Keratinocyte (primary cell): ENCODE measurements around the gene DISC1. TPM values are rescaled to one million over a fixed set of nuclear protein-coding genes. Genes with fewer than 3 reads are reported as not detected.

Experiments used
- DNase-seq: peaks from one replicate; pipeline ENCODE4 v3.0.0-alpha.2; 2011; ENCODE audit warnings: low read depth, missing footprints, low spot score
- FAIRE-seq: peaks from 2 replicates; lab custom pipeline; 2011; peaks lifted over from hg19 to GRCh38; lab: Jason Lieb, UNC
- H2AFZ ChIP-seq: 2 replicates; pipeline ENCODE4 v1.6.0; 2012; ENCODE audit warnings: low read length, control low read depth, inconsistent platforms; ENCODE audit not compliant: control insufficient read depth
- H3K27ac ChIP-seq: 2 replicates; pipeline ENCODE4 v1.5.1; 2011; ENCODE audit warnings: low read length; ENCODE audit not compliant: control insufficient read depth, insufficient read depth
- H3K27me3 ChIP-seq: 3 replicates; pipeline ENCODE4 v1.6.0; 2011; ENCODE audit warnings: low read length; ENCODE audit not compliant: control insufficient read depth, insufficient read depth; ENCODE audit errors: extremely low read depth
- H3K36me3 ChIP-seq, 2 experiments: 2 replicates in 1 of 2; 3 replicates in 1 of 2; pipeline ENCODE4 v1.5.1; 2011; ENCODE audit warnings: low read length in 2 of 2, mild to moderate bottlenecking in 1 of 2; ENCODE audit not compliant: control insufficient read depth in 2 of 2, insufficient read depth in 2 of 2; ENCODE audit errors: extremely low read depth in 1 of 2
- H3K4me1 ChIP-seq: 3 replicates; pipeline ENCODE4 v1.5.1; 2011; ENCODE audit warnings: low read length; ENCODE audit not compliant: control insufficient read depth, insufficient read depth; ENCODE audit errors: extremely low read depth
- H3K4me2 ChIP-seq: 3 replicates; pipeline ENCODE4 v1.6.0; 2011; ENCODE audit warnings: low read depth, low read length; ENCODE audit not compliant: control insufficient read depth, insufficient read depth; ENCODE audit errors: extremely low read depth
- H3K4me3 ChIP-seq, 3 experiments: fragments of 200-600 bp in 1 of 3; sonication (generic) in 1 of 3; 2 replicates in 2 of 3; 3 replicates in 1 of 3; pipeline ENCODE4 v1.5.1; 2011 to 2016; ENCODE audit warnings: low read length in 3 of 3, mild to moderate bottlenecking in 3 of 3, control low read depth in 2 of 3, inconsistent platforms in 1 of 3, low read depth in 1 of 3, mixed read lengths in 1 of 3, mixed run types in 1 of 3, moderate library complexity in 1 of 3; ENCODE audit not compliant: control insufficient read depth in 2 of 3, insufficient read depth in 2 of 3; ENCODE audit errors: extremely low read depth in 1 of 3
- H3K79me2 ChIP-seq: 2 replicates; pipeline ENCODE4 v1.6.0; 2012; ENCODE audit warnings: low read length; ENCODE audit not compliant: control insufficient read depth, insufficient read depth
- H3K9ac ChIP-seq: 3 replicates; pipeline ENCODE4 v1.6.0; 2011; ENCODE audit warnings: low read length; ENCODE audit not compliant: control insufficient read depth, insufficient read depth; ENCODE audit errors: extremely low read depth
- H3K9me1 ChIP-seq: 3 replicates; pipeline ENCODE4 v1.6.0; 2011; ENCODE audit warnings: low read length; ENCODE audit not compliant: control insufficient read depth, insufficient read depth; ENCODE audit errors: extremely low read depth
- H3K9me3 ChIP-seq: 2 replicates; pipeline ENCODE4 v1.5.1; 2012; ENCODE audit warnings: low read depth, low read length; ENCODE audit not compliant: control insufficient read depth
- H4K20me1 ChIP-seq: 3 replicates; pipeline ENCODE4 v1.6.0; 2011; ENCODE audit warnings: low read length; ENCODE audit not compliant: control insufficient read depth, insufficient read depth; ENCODE audit errors: extremely low read depth
- EZH2 ChIP-seq: IDR thresholded peaks from one replicate; pipeline ENCODE4 v1.6.1; 2012; ENCODE audit warnings: inconsistent platforms, mild to moderate bottlenecking, low read length, moderate library complexity
- dilution Hi-C: fragments of 300-500 bp; cut with MboI; formaldehyde crosslinking; loops from one replicate; pipeline ENCODE4 v1.7.0; 2020; ENCODE audit warnings: low sequenced_read_pairs; ENCODE audit not compliant: extremely low pct_ligation_motif_present
- polyA plus RNA-seq, 5 experiments: library from polyadenylated mRNA; depleted of rRNA in 3 of 5; stranded (reverse) in 3 of 5; stranded (forward) in 1 of 5; unstranded in 1 of 5; fragments of >200 nt; gene quantifications; 1 replicate in 1 of 5; 2 replicates in 3 of 5; 3 replicates in 1 of 5; pipeline versions ENCODE4 v1.2.1 to v1.2.3, GENCODE V29; 2011 to 2012; ENCODE audit warnings: missing spikeins in 2 of 5, low read depth in 1 of 5, low replicate concordance in 1 of 5
- TF ChIP-seq, protein P1 (sequence below), 3 experiments: IDR thresholded peaks in 1 of 3; conservative IDR thresholded peaks in 1 of 3; optimal IDR thresholded peaks in 1 of 3; 2 replicates in 2 of 3; 3 replicates in 1 of 3; pipeline versions ENCODE3 to v1.5.1; 2011; ENCODE audit warnings: low read length in 3 of 3, mild to moderate bottlenecking in 3 of 3, moderate library complexity in 2 of 3, control low read depth in 1 of 3, inconsistent platforms in 1 of 3; ENCODE audit not compliant: insufficient read depth in 2 of 3; ENCODE audit errors: extremely low read depth in 1 of 3

Gene DISC1
- polyA plus RNA-seq, 1 donor (not counting 4 experiments of a cell fraction or from before 2014, with no cell fraction given): 0.47 TPM

- H3K4me1 ChIP-seq: no peaks in the 10 kb centered on the region
- dilution Hi-C loops: no loop called here
These were observed 117.4 kb downstream of the DISC1 start for GRCh38 chr1:231743966-231744365.

DNA sequence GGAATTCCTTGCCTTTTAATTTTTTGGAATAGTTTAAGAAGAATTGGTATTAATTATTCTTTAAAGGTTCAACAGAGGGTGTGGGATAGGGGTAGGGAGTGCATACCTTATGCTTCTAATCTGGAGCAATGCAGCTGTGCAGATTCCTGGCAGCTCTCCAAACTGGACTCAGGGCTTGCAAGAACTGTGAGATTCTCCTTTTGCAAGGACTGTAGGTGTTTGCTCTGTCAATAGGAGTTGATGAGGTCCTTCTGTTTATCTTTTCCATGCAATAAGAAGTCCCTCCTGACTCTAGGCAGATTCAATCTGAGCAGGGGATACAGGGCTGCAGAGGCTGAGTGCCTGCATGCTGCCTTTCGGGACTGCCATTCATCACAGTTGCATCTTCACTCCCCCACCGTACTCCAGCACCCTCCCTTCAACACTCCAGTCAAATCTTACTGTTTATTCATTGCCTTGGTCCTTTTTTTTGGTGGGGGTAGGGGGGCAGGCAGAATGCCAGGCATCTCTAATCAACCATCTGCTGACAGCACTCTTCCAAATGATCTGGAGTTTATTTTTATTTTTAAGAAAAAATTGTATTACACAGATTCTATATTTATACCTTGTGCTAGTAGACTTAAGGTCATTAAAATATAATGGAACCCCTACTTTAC is 122.3 kb downstream of the DISC1 start:
- Histone ChIP-seq H3K4me2 (no peak overlapping the region), H3K36me3 (no peaks in the 10 kb centered on the region), H4K20me1 (no peaks in the 10 kb centered on the region), H2AFZ (no peak overlapping the region), H3K79me2 (no peaks in the 10 kb centered on the region), H3K27me3 (no peaks in the 10 kb centered on the region), H3K9ac (no peak overlapping the region), H3K9me3 (no peaks in the 10 kb centered on the region), H3K4me3 (no peak overlapping the region), H3K4me1 (no peaks in the 10 kb centered on the region), H3K9me1 (no peaks in the 10 kb centered on the region), H3K27ac (no peak overlapping the region)
- DNase-seq (no peak), FAIRE-seq (no peak)
- dilution Hi-C loops: no loop called here
- TF ChIP-seq EZH2: no peak
- TF ChIP-seq, protein P1, sequence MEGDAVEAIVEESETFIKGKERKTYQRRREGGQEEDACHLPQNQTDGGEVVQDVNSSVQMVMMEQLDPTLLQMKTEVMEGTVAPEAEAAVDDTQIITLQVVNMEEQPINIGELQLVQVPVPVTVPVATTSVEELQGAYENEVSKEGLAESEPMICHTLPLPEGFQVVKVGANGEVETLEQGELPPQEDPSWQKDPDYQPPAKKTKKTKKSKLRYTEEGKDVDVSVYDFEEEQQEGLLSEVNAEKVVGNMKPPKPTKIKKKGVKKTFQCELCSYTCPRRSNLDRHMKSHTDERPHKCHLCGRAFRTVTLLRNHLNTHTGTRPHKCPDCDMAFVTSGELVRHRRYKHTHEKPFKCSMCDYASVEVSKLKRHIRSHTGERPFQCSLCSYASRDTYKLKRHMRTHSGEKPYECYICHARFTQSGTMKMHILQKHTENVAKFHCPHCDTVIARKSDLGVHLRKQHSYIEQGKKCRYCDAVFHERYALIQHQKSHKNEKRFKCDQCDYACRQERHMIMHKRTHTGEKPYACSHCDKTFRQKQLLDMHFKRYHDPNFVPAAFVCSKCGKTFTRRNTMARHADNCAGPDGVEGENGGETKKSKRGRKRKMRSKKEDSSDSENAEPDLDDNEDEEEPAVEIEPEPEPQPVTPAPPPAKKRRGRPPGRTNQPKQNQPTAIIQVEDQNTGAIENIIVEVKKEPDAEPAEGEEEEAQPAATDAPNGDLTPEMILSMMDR (optimal IDR thresholded peaks at IDR 0.05 in 1 of 3, IDR thresholded peaks at IDR 0.05 in 1 of 3, conservative IDR thresholded peaks at IDR 0.05 in 1 of 3; ENCODE audit: extremely low read depth in 1 of 3, insufficient read depth in 2 of 3, low read length in 3 of 3): no peak

More at GRCh38 chr1:231743966-231744365, 117.4 kb downstream of the DISC1 start:
- Histone ChIP-seq H3K9me3 (no peaks in the 10 kb centered on the region), H3K27me3 (no peaks in the 10 kb centered on the region), H2AFZ (no peak overlapping the region), H3K4me2 (no peak overlapping the region), H3K79me2 (no peaks in the 10 kb centered on the region), H4K20me1 (no peaks in the 10 kb centered on the region), H3K27ac (no peak overlapping the region), H3K36me3 (no peaks in the 10 kb centered on the region), H3K9ac (no peak overlapping the region), H3K4me3 (no peak overlapping the region), H3K9me1 (no peaks in the 10 kb centered on the region)
- DNase-seq: no peak
- TF ChIP-seq, protein P1 (optimal IDR thresholded peaks at IDR 0.05 in 1 of 3, IDR thresholded peaks at IDR 0.05 in 1 of 3, conservative IDR thresholded peaks at IDR 0.05 in 1 of 3; ENCODE audit: extremely low read depth in 1 of 3, insufficient read depth in 2 of 3, low read length in 3 of 3): no peak
- no peak for TF ChIP-seq EZH2
- FAIRE-seq: no peak
